PC-9 (cell line): ENCODE measurements around the gene IGFBP7.

Experiments
- CTCF ChIP-seq: fragments of 200-600 bp; sonication (generic); conservative IDR thresholded peaks from 2 replicates; pipeline ENCODE4 v1.6.1; 2017; ENCODE audit warnings: mixed run types, antibody characterized with exemption, mild to moderate bottlenecking, moderate library complexity
- EZH2 ChIP-seq: fragments of 200-600 bp; sonication (generic); IDR thresholded peaks from 2 replicates; pipeline ENCODE4 v1.8.0; 2017; ENCODE audit warnings: antibody characterized with exemption, low read depth

- no peak for TF ChIP-seq CTCF
- TF ChIP-seq EZH2, result no peak
These were observed 54.3 kb downstream of the IGFBP7 start for GRCh38 chr4:57055886-57056285.
